GM18507 (cell line): ENCODE measurements around the gene TMEM244.
"Not testable (repeated sequence)": the region's sequence is repeated elsewhere in the genome, so short reads cannot be mapped to it uniquely, and the experiment has no call there.

ENCODE experiments used
- DNase-seq: peaks from one replicate; pipeline ENCODE4 v3.0.0; 2011; ENCODE audit warnings: low read depth; ENCODE audit not compliant: insufficient read length; ENCODE audit errors: extremely low spot score
- FAIRE-seq: peaks from 2 replicates; lab custom pipeline; 2011; peaks lifted over from hg19 to GRCh38; lab: Jason Lieb, UNC

The TMEM244 gene

GRCh38 chr6:129860908-129861665, at the start of gene TMEM244:
Gene TMEM244, minus strand, starts transcription at chr6:129861315. Its CDS starts 127 bp downstream, at chr6:129861188.
- FAIRE-seq (no peak), DNase-seq (no peak)

- FAIRE-seq: peak; percentile 67
Observed at GRCh38 chr6:129908858-129909257, 47.7 kb upstream of the TMEM244 start.

GRCh38 chr6:129908356-129908755, 47.2 kb upstream of the TMEM244 start:
- DNase-seq (no peak), FAIRE-seq (no peak)

More at GRCh38 chr6:129908858-129909257, 47.7 kb upstream of the TMEM244 start:
- DNase-seq: no peak

GRCh38 chr6:129906515-129907077, 45.5 kb upstream of the TMEM244 start:
- DNase-seq: no peak
- peak; percentile 63 for FAIRE-seq

- DNase-seq (no peak), FAIRE-seq (no peak)
Observed at GRCh38 chr6:129903082-129903481, 42.0 kb upstream of the TMEM244 start.

GRCh38 chr6:129902681-129903080, 41.6 kb upstream of the TMEM244 start:
- FAIRE-seq: peak; percentile 29
- no peak for DNase-seq

GRCh38 chr6:129901910-129902309, 40.8 kb upstream of the TMEM244 start:
- DNase-seq (no peak), FAIRE-seq (no peak)

- DNase-seq (no peak), FAIRE-seq (peak; percentile 69)
Observed at GRCh38 chr6:129895692-129896091, 34.6 kb upstream of the TMEM244 start.

GRCh38 chr6:129894921-129895320, 33.8 kb upstream of the TMEM244 start:
- DNase-seq (no peak), FAIRE-seq (no peak)

- FAIRE-seq (no peak), DNase-seq (no peak)
Observed at GRCh38 chr6:129893640-129894039, 32.5 kb upstream of the TMEM244 start.

- no peak for FAIRE-seq
- no peak for DNase-seq
Observed at GRCh38 chr6:129890701-129891100, 29.6 kb upstream of the TMEM244 start.

GRCh38 chr6:129890164-129890563, 29.0 kb upstream of the TMEM244 start:
- no peak for DNase-seq
- FAIRE-seq: no peak

GRCh38 chr6:129889580-129889979, 28.5 kb upstream of the TMEM244 start:
- FAIRE-seq: no peak
- DNase-seq: no peak

GRCh38 chr6:129886401-129887155, 25.5 kb upstream of the TMEM244 start:
- DNase-seq: no peak
- FAIRE-seq: no peak

- FAIRE-seq: no peak
Observed at GRCh38 chr6:129884211-129884610, 23.1 kb upstream of the TMEM244 start.

GRCh38 chr6:129882510-129883023, 21.5 kb upstream of the TMEM244 start:
- peak; percentile 96 for FAIRE-seq

More at GRCh38 chr6:129884211-129884610, 23.1 kb upstream of the TMEM244 start:
- DNase-seq: no peak

GRCh38 chr6:129877894-129878293, 16.8 kb upstream of the TMEM244 start:
- DNase-seq, FAIRE-seq: not testable (repeated sequence)

More at GRCh38 chr6:129882510-129883023, 21.5 kb upstream of the TMEM244 start:
- no peak for DNase-seq

- peak; percentile 88 for FAIRE-seq
- DNase-seq: no peak
Observed at GRCh38 chr6:129875610-129876520, 14.8 kb upstream of the TMEM244 start.

GRCh38 chr6:129874837-129875236, 13.7 kb upstream of the TMEM244 start:
- DNase-seq (no peak), FAIRE-seq (peak; percentile 72)
